GM19455 (cell line): ENCODE data around the gene PEA15.
A peak's percentile ranks its signal among the peaks of the same experiment; 100 is the strongest.

ENCODE experiments used
- ATAC-seq: cut with Tn5 transposase; IDR thresholded peaks from one replicate; pipeline ENCODE4 v1.9.1; 2021; ENCODE audit not compliant: unreplicated experiment

The PEA15 gene

GRCh38 chr1:160205242-160206035 lies at the start of gene PEA15:
Gene PEA15, plus strand, starts transcription at chr1:160205384. Its CDS starts 6,161 bp downstream, at chr1:160211545.
- ATAC-seq: peak; percentile 43

- no peak for ATAC-seq
These were observed 48.8 kb upstream of the PEA15 start for GRCh38 chr1:160156361-160156760.

- no peak for ATAC-seq
These were observed 48.0 kb upstream of the PEA15 start for GRCh38 chr1:160157174-160157573.

GRCh38 chr1:160158031-160158430 lies 47.2 kb upstream of the PEA15 start:
- ATAC-seq: no peak

- no peak for ATAC-seq
These were observed 46.6 kb upstream of the PEA15 start for GRCh38 chr1:160158534-160158933.

- ATAC-seq: no peak
These were observed 45.3 kb upstream of the PEA15 start for GRCh38 chr1:160159846-160160245.

GRCh38 chr1:160161965-160162705 lies 43.0 kb upstream of the PEA15 start:
- peak; percentile 63 for ATAC-seq

GRCh38 chr1:160162931-160163330 lies 42.3 kb upstream of the PEA15 start:
- ATAC-seq: no peak

GRCh38 chr1:160163615-160164014 lies 41.6 kb upstream of the PEA15 start:
- no peak for ATAC-seq

- no peak for ATAC-seq
These were observed 41.1 kb upstream of the PEA15 start for GRCh38 chr1:160164121-160164520.

- no peak for ATAC-seq
These were observed 38.9 kb upstream of the PEA15 start for GRCh38 chr1:160166166-160166868.

GRCh38 chr1:160167056-160167455 lies 38.1 kb upstream of the PEA15 start:
- no peak for ATAC-seq

- no peak for ATAC-seq
These were observed 37.6 kb upstream of the PEA15 start for GRCh38 chr1:160167580-160167979.

- ATAC-seq: no peak
These were observed 37.2 kb upstream of the PEA15 start for GRCh38 chr1:160168016-160168415.

- no peak for ATAC-seq
These were observed 36.4 kb upstream of the PEA15 start for GRCh38 chr1:160168609-160169369.

- ATAC-seq: peak; percentile 75
These were observed 35.4 kb upstream of the PEA15 start for GRCh38 chr1:160169553-160170399.

GRCh38 chr1:160171354-160171753 lies 33.8 kb upstream of the PEA15 start:
- ATAC-seq: no peak

- ATAC-seq: no peak
These were observed 33.2 kb upstream of the PEA15 start for GRCh38 chr1:160171980-160172379.

- ATAC-seq: no peak
These were observed 28.0 kb upstream of the PEA15 start for GRCh38 chr1:160177231-160177630.

GRCh38 chr1:160177667-160178066 lies 27.5 kb upstream of the PEA15 start:
- no peak for ATAC-seq
